Measurements from ENCODE around the gene OSBPL2.

The OSBPL2 gene

DNA sequence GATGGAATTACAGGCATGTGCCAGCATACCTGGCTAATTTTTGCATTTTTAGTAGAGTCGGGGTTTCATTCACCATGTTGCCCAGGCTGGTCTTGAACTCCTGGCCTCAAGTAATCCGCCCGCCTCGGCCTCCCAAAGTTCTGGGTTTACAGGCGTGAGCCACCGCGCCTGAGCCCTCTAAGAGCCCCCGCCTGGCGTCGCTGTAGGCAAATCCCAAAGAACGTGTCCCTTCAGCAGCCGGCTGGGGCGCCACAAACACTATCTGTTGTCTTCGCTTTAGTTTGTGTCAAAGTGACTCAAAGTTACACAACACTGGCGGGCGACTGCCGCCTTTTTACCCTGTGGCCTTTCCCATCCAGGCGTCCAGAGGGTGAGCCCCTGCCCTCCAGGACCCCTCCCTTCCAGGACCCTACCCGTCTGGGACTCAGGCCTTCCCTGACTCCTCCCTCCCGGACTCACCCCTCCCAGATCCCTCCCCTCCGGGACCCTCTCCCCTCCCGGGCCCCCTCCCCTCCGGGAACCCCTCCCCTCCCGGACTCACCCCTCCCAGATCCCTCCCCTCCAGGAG is 63.5 kb downstream of the OSBPL2 start (continued):
- TF ChIP-seq, protein P1, sequence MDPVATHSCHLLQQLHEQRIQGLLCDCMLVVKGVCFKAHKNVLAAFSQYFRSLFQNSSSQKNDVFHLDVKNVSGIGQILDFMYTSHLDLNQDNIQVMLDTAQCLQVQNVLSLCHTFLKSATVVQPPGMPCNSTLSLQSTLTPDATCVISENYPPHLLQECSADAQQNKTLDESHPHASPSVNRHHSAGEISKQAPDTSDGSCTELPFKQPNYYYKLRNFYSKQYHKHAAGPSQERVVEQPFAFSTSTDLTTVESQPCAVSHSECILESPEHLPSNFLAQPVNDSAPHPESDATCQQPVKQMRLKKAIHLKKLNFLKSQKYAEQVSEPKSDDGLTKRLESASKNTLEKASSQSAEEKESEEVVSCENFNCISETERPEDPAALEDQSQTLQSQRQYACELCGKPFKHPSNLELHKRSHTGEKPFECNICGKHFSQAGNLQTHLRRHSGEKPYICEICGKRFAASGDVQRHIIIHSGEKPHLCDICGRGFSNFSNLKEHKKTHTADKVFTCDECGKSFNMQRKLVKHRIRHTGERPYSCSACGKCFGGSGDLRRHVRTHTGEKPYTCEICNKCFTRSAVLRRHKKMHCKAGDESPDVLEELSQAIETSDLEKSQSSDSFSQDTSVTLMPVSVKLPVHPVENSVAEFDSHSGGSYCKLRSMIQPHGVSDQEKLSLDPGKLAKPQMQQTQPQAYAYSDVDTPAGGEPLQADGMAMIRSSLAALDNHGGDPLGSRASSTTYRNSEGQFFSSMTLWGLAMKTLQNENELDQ (tag by site-specific recombination; IDR thresholded peaks at IDR 0.05; ENCODE audit: low read depth): no peak
- no peak for TF ChIP-seq MEIS1 (CRISPR knock-in tag; IDR thresholded peaks at IDR 0.05; ENCODE audit: borderline replicate concordance)
- TF ChIP-seq ZNF354C (tag by site-specific recombination; IDR thresholded peaks at IDR 0.05; ENCODE audit: borderline replicate concordance, low read depth): no peak
- TF ChIP-seq, protein P2, sequence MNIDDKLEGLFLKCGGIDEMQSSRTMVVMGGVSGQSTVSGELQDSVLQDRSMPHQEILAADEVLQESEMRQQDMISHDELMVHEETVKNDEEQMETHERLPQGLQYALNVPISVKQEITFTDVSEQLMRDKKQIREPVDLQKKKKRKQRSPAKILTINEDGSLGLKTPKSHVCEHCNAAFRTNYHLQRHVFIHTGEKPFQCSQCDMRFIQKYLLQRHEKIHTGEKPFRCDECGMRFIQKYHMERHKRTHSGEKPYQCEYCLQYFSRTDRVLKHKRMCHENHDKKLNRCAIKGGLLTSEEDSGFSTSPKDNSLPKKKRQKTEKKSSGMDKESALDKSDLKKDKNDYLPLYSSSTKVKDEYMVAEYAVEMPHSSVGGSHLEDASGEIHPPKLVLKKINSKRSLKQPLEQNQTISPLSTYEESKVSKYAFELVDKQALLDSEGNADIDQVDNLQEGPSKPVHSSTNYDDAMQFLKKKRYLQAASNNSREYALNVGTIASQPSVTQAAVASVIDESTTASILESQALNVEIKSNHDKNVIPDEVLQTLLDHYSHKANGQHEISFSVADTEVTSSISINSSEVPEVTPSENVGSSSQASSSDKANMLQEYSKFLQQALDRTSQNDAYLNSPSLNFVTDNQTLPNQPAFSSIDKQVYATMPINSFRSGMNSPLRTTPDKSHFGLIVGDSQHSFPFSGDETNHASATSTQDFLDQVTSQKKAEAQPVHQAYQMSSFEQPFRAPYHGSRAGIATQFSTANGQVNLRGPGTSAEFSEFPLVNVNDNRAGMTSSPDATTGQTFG (tag by site-specific recombination; IDR thresholded peaks at IDR 0.05; ENCODE audit: borderline replicate concordance): no peak
- no peak for TF ChIP-seq ZNF112 (tag by site-specific recombination; IDR thresholded peaks at IDR 0.05)
- TF ChIP-seq, protein P3, sequence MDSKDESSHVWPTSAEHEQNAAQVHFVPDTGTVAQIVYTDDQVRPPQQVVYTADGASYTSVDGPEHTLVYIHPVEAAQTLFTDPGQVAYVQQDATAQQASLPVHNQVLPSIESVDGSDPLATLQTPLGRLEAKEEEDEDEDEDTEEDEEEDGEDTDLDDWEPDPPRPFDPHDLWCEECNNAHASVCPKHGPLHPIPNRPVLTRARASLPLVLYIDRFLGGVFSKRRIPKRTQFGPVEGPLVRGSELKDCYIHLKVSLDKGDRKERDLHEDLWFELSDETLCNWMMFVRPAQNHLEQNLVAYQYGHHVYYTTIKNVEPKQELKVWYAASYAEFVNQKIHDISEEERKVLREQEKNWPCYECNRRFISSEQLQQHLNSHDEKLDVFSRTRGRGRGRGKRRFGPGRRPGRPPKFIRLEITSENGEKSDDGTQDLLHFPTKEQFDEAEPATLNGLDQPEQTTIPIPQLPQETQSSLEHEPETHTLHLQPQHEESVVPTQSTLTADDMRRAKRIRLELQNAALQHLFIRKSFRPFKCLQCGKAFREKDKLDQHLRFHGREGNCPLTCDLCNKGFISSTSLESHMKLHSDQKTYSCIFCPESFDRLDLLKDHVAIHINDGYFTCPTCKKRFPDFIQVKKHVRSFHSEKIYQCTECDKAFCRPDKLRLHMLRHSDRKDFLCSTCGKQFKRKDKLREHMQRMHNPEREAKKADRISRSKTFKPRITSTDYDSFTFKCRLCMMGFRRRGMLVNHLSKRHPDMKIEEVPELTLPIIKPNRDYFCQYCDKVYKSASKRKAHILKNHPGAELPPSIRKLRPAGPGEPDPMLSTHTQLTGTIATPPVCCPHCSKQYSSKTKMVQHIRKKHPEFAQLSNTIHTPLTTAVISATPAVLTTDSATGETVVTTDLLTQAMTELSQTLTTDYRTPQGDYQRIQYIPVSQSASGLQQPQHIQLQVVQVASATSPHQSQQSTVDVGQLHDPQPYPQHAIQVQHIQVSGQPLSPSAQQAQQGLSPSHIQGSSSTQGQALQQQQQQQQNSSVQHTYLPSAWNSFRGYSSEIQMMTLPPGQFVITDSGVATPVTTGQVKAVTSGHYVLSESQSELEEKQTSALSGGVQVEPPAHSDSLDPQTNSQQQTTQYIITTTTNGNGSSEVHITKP (tag by site-specific recombination; IDR thresholded peaks at IDR 0.05): peak; percentile 93
- no peak for TF ChIP-seq ZNF792 (tag by site-specific recombination; IDR thresholded peaks at IDR 0.05)
- TF ChIP-seq, protein P4, sequence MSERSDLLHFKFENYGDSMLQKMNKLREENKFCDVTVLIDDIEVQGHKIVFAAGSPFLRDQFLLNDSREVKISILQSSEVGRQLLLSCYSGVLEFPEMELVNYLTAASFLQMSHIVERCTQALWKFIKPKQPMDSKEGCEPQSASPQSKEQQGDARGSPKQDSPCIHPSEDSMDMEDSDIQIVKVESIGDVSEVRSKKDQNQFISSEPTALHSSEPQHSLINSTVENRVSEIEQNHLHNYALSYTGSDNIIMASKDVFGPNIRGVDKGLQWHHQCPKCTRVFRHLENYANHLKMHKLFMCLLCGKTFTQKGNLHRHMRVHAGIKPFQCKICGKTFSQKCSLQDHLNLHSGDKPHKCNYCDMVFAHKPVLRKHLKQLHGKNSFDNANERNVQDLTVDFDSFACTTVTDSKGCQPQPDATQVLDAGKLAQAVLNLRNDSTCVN (tag by site-specific recombination; optimal IDR thresholded peaks at IDR 0.05): no peak
- no peak; the same call in 1 of the 2 replicates for TF ChIP-seq KLF9 (tag by site-specific recombination; IDR thresholded peaks at IDR 0.05; ENCODE audit: low read depth)
- TF ChIP-seq, protein P5, sequence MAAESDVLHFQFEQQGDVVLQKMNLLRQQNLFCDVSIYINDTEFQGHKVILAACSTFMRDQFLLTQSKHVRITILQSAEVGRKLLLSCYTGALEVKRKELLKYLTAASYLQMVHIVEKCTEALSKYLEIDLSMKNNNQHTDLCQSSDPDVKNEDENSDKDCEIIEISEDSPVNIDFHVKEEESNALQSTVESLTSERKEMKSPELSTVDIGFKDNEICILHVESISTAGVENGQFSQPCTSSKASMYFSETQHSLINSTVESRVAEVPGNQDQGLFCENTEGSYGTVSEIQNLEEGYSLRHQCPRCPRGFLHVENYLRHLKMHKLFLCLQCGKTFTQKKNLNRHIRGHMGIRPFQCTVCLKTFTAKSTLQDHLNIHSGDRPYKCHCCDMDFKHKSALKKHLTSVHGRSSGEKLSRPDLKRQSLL (tag by site-specific recombination; IDR thresholded peaks at IDR 0.05): no peak
- TF ChIP-seq WT1 (tag by site-specific recombination; IDR thresholded peaks at IDR 0.05): peak; percentile 17; the same call in 1 of the 2 replicates
- TF ChIP-seq ZNF621 (tag by site-specific recombination; IDR thresholded peaks at IDR 0.05): no peak
- TF ChIP-seq ZNF548 (tag by site-specific recombination; IDR thresholded peaks at IDR 0.05): no peak
- TF ChIP-seq ZNF501 (tag by site-specific recombination; IDR thresholded peaks at IDR 0.05): no peak
- no peak for TF ChIP-seq ZNF707 (tag by site-specific recombination; IDR thresholded peaks at IDR 0.05)
- TF ChIP-seq GLI4 (tag by site-specific recombination; IDR thresholded peaks at IDR 0.05): no peak
- peak; percentile 95 for TF ChIP-seq ZNF785 (tag by site-specific recombination; IDR thresholded peaks at IDR 0.05)
- TF ChIP-seq HOXD13 (CRISPR knock-in tag; IDR thresholded peaks at IDR 0.05; ENCODE audit: borderline replicate concordance): no peak
- no peak for TF ChIP-seq GFI1B (tag by site-specific recombination; IDR thresholded peaks at IDR 0.05)
- no peak; the same call in 1 of the 2 replicates for TF ChIP-seq ZIC2 (tag by site-specific recombination; IDR thresholded peaks at IDR 0.05)
- no peak for TF ChIP-seq MYNN (tag by site-specific recombination; IDR thresholded peaks at IDR 0.05; ENCODE audit: borderline replicate concordance)
- no peak for TF ChIP-seq ZNF514 (tag by site-specific recombination; IDR thresholded peaks at IDR 0.05)
- TF ChIP-seq INSM2 (tag by site-specific recombination; IDR thresholded peaks at IDR 0.05): 0 out of 2 replicates have a peak, but pooled peaks have one; percentile 39
- no peak for TF ChIP-seq ZNF664 (tag by site-specific recombination; IDR thresholded peaks at IDR 0.05)
- TF ChIP-seq ZNF768 (tag by site-specific recombination; IDR thresholded peaks at IDR 0.05): no peak
- TF ChIP-seq ZNF214 (tag by site-specific recombination; IDR thresholded peaks at IDR 0.05; ENCODE audit: borderline replicate concordance): no peak
- no peak for TF ChIP-seq ZNF362 (tag by site-specific recombination; IDR thresholded peaks at IDR 0.05)

Measured in HEK293 (cell line).